Pancreas (tissue), 10 donors: ENCODE data around the gene SUFU. TPM values are rescaled to one million over a fixed set of nuclear protein-coding genes. Genes with fewer than 3 reads are reported as not detected.

ENCODE experiments used
- ATAC-seq, 4 donors: fragments of 200-7000 bp; cut with Tn5 transposase; one replicate each; pipeline versions ENCODE4 v1.8.0 to v1.9.1; 2020; ENCODE audit warnings: mild to moderate bottlenecking in 4 of 4, moderate library complexity in 4 of 4
- DNase-seq, 6 donors: peaks; one replicate each; pipeline ENCODE4 v3.0.0-alpha.2; 2020
- FAIRE-seq: peaks from 2 replicates; lab custom pipeline; 2012; peaks lifted over from hg19 to GRCh38; lab: Jason Lieb, UNC
- H3K27ac ChIP-seq, 4 donors: fragments of 200-600 bp; sonication (generic); 1 replicate in 3 of 4; 2 replicates in 1 of 4; pipeline versions ENCODE4 v1.5.0 to v1.8.0; 2020
- H3K27me3 ChIP-seq, 4 donors: fragments of 200-600 bp; one replicate each; pipeline ENCODE4 v1.8.0; 2021
- H3K36me3 ChIP-seq, 3 donors: fragments of 200-600 bp; sonication (generic) in 1 of 3; one replicate each; pipeline versions ENCODE4 v1.5.0 to v1.8.0; 2020 to 2021
- H3K4me1 ChIP-seq, 3 donors: fragments of 200-600 bp; one replicate each; pipeline ENCODE4 v1.8.0; 2021
- H3K4me3 ChIP-seq, 4 donors: fragments of 200-600 bp; sonication (generic) in 2 of 4; one replicate each; pipeline versions ENCODE4 v1.5.0 to v1.8.0; 2020 to 2021
- H3K9me3 ChIP-seq, 4 donors: fragments of 200-600 bp; one replicate each; pipeline ENCODE4 v1.8.0; 2021
- whole genome bisulfite sequencing, 2 donors: extraction: QIAGEN DNeasy Blood & Tissue Kit; methylation state at CpG; one replicate each; pipeline ENCODE4 v1.1.7; 2013; 5-methylcytosine and 5-hydroxymethylcytosine counted together
- intact Hi-C, 3 donors: fragments of 100-400 bp; cut with DNase I; formaldehyde crosslinking; loops; one replicate each; pipeline versions ENCODE4 v1.11.1 to v1.14.2; 2022
- polyA plus RNA-seq, 2 donors: library from polyadenylated mRNA; stranded (reverse); fragments of 200-250 nt; gene quantifications; one replicate each; pipeline ENCODE4 v1.2.3, GENCODE V29; 2013
- total RNA-seq, 6 donors: library from RNA; stranded (reverse); fragmentation: NEBNext Ultra II Directional in 4 of 6; extraction: Animal tissue kit (Norgen Biotek cat#: 25700) in 4 of 6; gene quantifications; one replicate each; pipeline versions ENCODE4 v1.2.1 to v1.2.4, GENCODE V29; 2021 to 2023
- TF ChIP-seq, protein P1 (sequence below), 4 donors: fragments of 200-600 bp; sonication (generic) in 3 of 4; IDR thresholded peaks; one replicate each; pipeline versions ENCODE4 v1.5.0 to v1.8.0; 2021; ENCODE audit warnings: antibody characterized with exemption in 4 of 4
- donor health status: healthy with polysubstance abuse.
- donor health status: DM: no; HTN: no; CAD: no; lungs with moderate emphysema.
- donor health status: DM: no; HTN: no; CAD: no.
- donor health status: control.
- donor health status: control.
- donor health status: Bipolar disorder and iron deficiency.
- donor health status: DM: yes; HTN: yes; CAD: no.
- donor health status: DM: no; HTN: no; CAD: no.
- donor health status: DM: no; HTN: no; CAD: no.
- donor health status: DM: yes; HTN: yes; CAD: no.

SUFU gene
- total and polyA plus RNA-seq, 8 donors, result 1.9 to 7.8 (median 2.9) TPM

DNA sequence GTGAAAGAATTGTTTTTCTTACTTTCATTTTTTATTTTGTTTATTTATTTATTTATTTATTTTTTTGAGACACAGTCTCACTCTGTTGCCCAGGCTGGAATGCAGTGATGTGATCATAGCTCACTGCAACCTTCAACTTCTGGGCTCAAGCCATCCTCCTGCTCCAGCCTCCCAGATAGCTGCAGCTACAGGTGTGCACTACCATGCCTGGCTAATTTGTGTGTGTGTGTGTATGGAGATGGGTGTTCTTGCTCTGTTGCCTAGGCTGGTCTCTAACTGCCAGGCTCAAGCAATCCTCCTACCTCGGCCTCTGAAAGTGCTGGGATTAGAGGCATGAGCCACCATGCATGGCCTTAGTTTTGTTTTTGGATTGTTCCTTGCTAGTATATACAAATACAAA is 85.1 kb downstream of the SUFU start:
- 100% methylated on average over 1 of the region's 1 CpG for WGBS, 2 donors
- H3K27ac ChIP-seq, result no peak overlapping the region
- peaks cover 0 to 4% (median 0%) of the 10 kb centered on the region in 3 donors for H3K4me1 ChIP-seq
- intact Hi-C loops, result loop anchor here in 1 of 3 donors (10.0 kb wide), 2 partner anchors 84 to 184 kb away; partner anchors contain the start of genes ACTR1A and SUFU
- no peaks in the 10 kb centered on the region for H3K36me3 ChIP-seq
- TF ChIP-seq, protein P1, sequence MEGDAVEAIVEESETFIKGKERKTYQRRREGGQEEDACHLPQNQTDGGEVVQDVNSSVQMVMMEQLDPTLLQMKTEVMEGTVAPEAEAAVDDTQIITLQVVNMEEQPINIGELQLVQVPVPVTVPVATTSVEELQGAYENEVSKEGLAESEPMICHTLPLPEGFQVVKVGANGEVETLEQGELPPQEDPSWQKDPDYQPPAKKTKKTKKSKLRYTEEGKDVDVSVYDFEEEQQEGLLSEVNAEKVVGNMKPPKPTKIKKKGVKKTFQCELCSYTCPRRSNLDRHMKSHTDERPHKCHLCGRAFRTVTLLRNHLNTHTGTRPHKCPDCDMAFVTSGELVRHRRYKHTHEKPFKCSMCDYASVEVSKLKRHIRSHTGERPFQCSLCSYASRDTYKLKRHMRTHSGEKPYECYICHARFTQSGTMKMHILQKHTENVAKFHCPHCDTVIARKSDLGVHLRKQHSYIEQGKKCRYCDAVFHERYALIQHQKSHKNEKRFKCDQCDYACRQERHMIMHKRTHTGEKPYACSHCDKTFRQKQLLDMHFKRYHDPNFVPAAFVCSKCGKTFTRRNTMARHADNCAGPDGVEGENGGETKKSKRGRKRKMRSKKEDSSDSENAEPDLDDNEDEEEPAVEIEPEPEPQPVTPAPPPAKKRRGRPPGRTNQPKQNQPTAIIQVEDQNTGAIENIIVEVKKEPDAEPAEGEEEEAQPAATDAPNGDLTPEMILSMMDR (IDR thresholded peaks at IDR 0.05), result no peak
- FAIRE-seq (no peak), ATAC-seq (no peak), DNase-seq (no peak)
- no peaks in the 10 kb centered on the region for H3K27me3 ChIP-seq
- H3K4me3 ChIP-seq, result no peak overlapping the region
- H3K9me3 ChIP-seq, result no peaks in the 10 kb centered on the region

DNA sequence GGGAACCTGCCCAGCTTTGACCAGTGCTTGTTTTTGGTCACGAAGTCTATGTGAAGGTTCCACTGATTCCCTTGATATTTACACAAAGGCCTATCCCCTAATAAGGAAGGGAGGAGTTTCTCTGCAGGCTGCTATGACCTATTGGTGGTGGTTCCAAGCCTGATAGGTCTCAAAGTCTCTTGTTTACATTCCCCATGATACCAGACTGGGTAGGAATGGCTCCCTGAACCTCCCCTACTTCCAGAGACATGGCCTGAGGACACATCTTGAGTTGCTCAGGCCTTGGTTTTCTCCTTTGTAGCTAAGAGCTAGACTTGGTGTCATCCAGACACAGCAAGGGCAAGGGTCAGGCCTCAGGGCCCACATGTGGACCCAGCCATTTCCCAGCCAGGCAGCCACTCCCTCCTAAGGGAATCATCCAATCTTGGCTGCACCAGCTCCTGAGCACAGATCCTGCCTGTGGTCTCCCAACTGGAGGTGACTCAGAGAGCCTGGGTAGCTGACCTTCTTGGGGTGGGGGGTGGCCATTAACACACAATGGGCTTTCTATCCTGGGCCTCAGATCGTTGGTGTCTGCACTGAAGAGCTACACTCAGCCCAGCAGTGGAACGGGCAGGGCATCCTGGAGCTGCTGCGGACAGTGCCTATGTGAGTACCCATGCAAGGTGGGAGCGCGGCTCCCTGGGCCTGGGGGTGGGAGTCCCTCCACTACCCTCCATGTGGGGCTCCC is 89.5 kb downstream of the SUFU start:
- H3K9me3 ChIP-seq, result no peaks in the 10 kb centered on the region
- TF ChIP-seq, protein P1 (IDR thresholded peaks at IDR 0.05), result no peak
- DNase-seq, result peak in 1 of 6 donors; percentile 17
- no peak overlapping the region for H3K27ac ChIP-seq
- no peak overlapping the region for H3K4me3 ChIP-seq
- H3K36me3 ChIP-seq, result peaks cover 0 to 4% (median 0%) of the 10 kb centered on the region in 3 donors
- no peak for FAIRE-seq
- H3K27me3 ChIP-seq, result no peaks in the 10 kb centered on the region
- 79% methylated on average over 6 of the region's 6 CpGs for WGBS, 2 donors
- H3K4me1 ChIP-seq, result peaks cover 0 to 4% (median 0%) of the 10 kb centered on the region in 3 donors
- ATAC-seq, result peak in 3 of 4 donors; percentile 49 to 59 (median 57)
- intact Hi-C loops, result no loop called here

GRCh38 chr10:102593804-102594079 is 90.0 kb downstream of the SUFU start:
- H3K36me3 ChIP-seq, result peaks cover 0 to 4% (median 0%) of the 10 kb centered on the region in 3 donors
- no peak overlapping the region for H3K27ac ChIP-seq
- TF ChIP-seq, protein P1 (IDR thresholded peaks at IDR 0.05), result no peak
- FAIRE-seq (no peak), ATAC-seq (no peak), DNase-seq (no peak)
- peaks cover 0 to 4% (median 0%) of the 10 kb centered on the region in 3 donors for H3K4me1 ChIP-seq
- intact Hi-C loops, result no loop called here
- no peaks in the 10 kb centered on the region for H3K27me3 ChIP-seq
- no peak overlapping the region for H3K4me3 ChIP-seq
- no peaks in the 10 kb centered on the region for H3K9me3 ChIP-seq
- WGBS, 2 donors, result 91 to 92% methylated on average over 6 of the region's 6 CpGs

- H3K9me3 ChIP-seq, result no peaks in the 10 kb centered on the region
- FAIRE-seq (no peak), ATAC-seq (no peak), DNase-seq (no peak)
- H3K36me3 ChIP-seq, result peaks cover 0 to 4% (median 0%) of the 10 kb centered on the region in 3 donors
- H3K4me1 ChIP-seq, result peaks cover 0 to 4% (median 0%) of the 10 kb centered on the region in 3 donors
- no peak overlapping the region for H3K4me3 ChIP-seq
- intact Hi-C loops, result no loop called here
- H3K27ac ChIP-seq, result no peak overlapping the region
- TF ChIP-seq, protein P1 (IDR thresholded peaks at IDR 0.05), result no peak
- WGBS, 2 donors, result 62 to 68% methylated on average over 2 of the region's 2 CpGs
- no peaks in the 10 kb centered on the region for H3K27me3 ChIP-seq
Observed at GRCh38 chr10:102595293-102595692, 91.5 kb downstream of the SUFU start.

GRCh38 chr10:102595897-102596296 is 92.1 kb downstream of the SUFU start:
- peaks cover 0 to 4% (median 0%) of the 10 kb centered on the region in 3 donors for H3K36me3 ChIP-seq
- FAIRE-seq, result no peak
- no peak overlapping the region for H3K27ac ChIP-seq
- peaks cover 0 to 4% (median 0%) of the 10 kb centered on the region in 3 donors for H3K4me1 ChIP-seq
- 80 to 82% methylated on average over 4 of the region's 4 CpGs for WGBS, 2 donors
- no peak for ATAC-seq
- no peaks in the 10 kb centered on the region for H3K27me3 ChIP-seq
- DNase-seq, result no peak
- intact Hi-C loops, result no loop called here
- TF ChIP-seq, protein P1 (IDR thresholded peaks at IDR 0.05), result no peak
- H3K9me3 ChIP-seq, result no peaks in the 10 kb centered on the region
- no peak overlapping the region for H3K4me3 ChIP-seq
